Measurements from ENCODE around the gene CYB5B. TPM values are rescaled to one million over a fixed set of nuclear protein-coding genes. Genes with fewer than 3 reads are reported as not detected.

CYB5B gene
- total RNA-seq, 3 donors from 2014 or later (not counting 1 experiment from before 2014, with no cell fraction given) = 73.1 to 106 (median 88.4) TPM

DNA sequence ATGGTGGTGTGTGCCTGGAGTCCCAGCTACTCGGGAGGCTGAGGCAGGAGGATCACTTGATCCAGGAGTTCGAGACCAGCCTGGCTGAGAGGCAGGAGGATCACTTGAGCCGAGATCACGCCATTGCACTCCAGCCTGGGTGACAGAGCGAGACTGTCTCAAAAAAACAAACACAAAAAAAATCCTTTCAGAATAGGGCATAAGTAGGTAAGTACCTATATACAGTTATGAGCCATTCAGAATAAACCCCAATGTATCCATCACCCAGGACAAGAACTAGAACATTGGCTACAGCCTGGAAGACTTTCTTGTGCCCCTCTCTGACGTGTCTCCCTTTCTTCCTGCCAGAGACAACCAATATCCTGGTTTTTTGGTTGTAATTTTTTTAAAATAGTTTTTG is 54.3 kb downstream of the CYB5B start:
- WGBS (ENCODE audit: insufficient coverage) = 100% methylated on average over 2 of the region's 6 CpGs
- Histone ChIP-seq H3K9me3 (ENCODE audit: control insufficient read depth, insufficient read depth, low read length) (no peaks in the 10 kb centered on the region), H3K27ac (ENCODE audit: low read length) (no peak overlapping the region), H3K27me3 (ENCODE audit: control insufficient read depth, insufficient read depth, low read length) (no peaks in the 10 kb centered on the region), H3K4me1 (ENCODE audit: control insufficient read depth, insufficient read depth, low read length) (no peaks in the 10 kb centered on the region), H3K4me3 (ENCODE audit: low read length) (no peak overlapping the region), H3K36me3 (ENCODE audit: control insufficient read depth, insufficient read depth, low read length) (no peaks in the 10 kb centered on the region)
- intact Hi-C loops (cut with micrococcal nuclease) = no loop called here
- no peaks in the 10 kb centered on the region for H3K27me3 Mint-ChIP-seq (ENCODE audit: low read depth in 2 of 2)
- H3K9me3 Mint-ChIP-seq = no peaks in the 10 kb centered on the region
- ATAC-seq (no peak), DNase-seq (no peak)
- TF ChIP-seq, protein P1, sequence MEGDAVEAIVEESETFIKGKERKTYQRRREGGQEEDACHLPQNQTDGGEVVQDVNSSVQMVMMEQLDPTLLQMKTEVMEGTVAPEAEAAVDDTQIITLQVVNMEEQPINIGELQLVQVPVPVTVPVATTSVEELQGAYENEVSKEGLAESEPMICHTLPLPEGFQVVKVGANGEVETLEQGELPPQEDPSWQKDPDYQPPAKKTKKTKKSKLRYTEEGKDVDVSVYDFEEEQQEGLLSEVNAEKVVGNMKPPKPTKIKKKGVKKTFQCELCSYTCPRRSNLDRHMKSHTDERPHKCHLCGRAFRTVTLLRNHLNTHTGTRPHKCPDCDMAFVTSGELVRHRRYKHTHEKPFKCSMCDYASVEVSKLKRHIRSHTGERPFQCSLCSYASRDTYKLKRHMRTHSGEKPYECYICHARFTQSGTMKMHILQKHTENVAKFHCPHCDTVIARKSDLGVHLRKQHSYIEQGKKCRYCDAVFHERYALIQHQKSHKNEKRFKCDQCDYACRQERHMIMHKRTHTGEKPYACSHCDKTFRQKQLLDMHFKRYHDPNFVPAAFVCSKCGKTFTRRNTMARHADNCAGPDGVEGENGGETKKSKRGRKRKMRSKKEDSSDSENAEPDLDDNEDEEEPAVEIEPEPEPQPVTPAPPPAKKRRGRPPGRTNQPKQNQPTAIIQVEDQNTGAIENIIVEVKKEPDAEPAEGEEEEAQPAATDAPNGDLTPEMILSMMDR (IDR thresholded peaks at IDR 0.05) = no peak
- no peak overlapping the region for H3K27ac Mint-ChIP-seq
- no peak overlapping the region for H3K4me3 Mint-ChIP-seq
- H3K36me3 Mint-ChIP-seq = no peaks in the 10 kb centered on the region
- H3K4me1 Mint-ChIP-seq = peaks cover 3 to 9% of the 10 kb centered on the region in 2 donors

DNA sequence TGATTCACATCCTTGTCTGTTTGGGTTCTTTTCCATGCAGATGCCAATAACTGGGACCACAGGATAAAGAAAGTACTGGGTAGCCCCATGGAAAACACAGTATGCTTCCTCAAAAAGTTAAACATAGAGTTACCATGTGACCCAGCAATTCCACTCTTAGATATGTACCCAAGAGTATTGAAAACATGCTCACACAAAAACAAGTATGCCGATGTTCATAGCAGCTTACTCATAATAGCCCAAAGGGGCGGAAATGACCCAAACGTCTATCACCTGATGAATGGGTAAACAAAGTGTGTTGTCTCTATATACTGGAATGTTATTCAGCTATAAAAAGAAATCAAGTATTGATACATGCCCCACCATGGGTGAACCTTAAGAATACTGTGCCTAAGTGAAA is 55.4 kb downstream of the CYB5B start:
- H3K9me3 Mint-ChIP-seq = no peaks in the 10 kb centered on the region
- peaks cover 0 to 4% of the 10 kb centered on the region in 2 donors for H3K27me3 Mint-ChIP-seq (ENCODE audit: low read depth in 2 of 2)
- intact Hi-C loops (cut with micrococcal nuclease) = no loop called here
- H3K36me3 ChIP-seq (ENCODE audit: control insufficient read depth, insufficient read depth, low read length) = no peaks in the 10 kb centered on the region
- 100% methylated on average over 2 of the region's 3 CpGs for WGBS (ENCODE audit: insufficient coverage)
- no peak for ATAC-seq
- no peaks in the 10 kb centered on the region for H3K27me3 ChIP-seq (ENCODE audit: control insufficient read depth, insufficient read depth, low read length)
- H3K4me1 ChIP-seq (ENCODE audit: control insufficient read depth, insufficient read depth, low read length) = no peaks in the 10 kb centered on the region
- no peaks in the 10 kb centered on the region for H3K9me3 ChIP-seq (ENCODE audit: control insufficient read depth, insufficient read depth, low read length)
- H3K4me3 Mint-ChIP-seq = no peak overlapping the region
- H3K4me3 ChIP-seq (ENCODE audit: low read length) = no peak overlapping the region
- H3K27ac ChIP-seq (ENCODE audit: low read length) = no peak overlapping the region
- H3K4me1 Mint-ChIP-seq = peaks cover 4 to 9% of the 10 kb centered on the region in 2 donors
- H3K36me3 Mint-ChIP-seq = no peaks in the 10 kb centered on the region
- DNase-seq = no peak
- H3K27ac Mint-ChIP-seq = no peak overlapping the region
- TF ChIP-seq, protein P1 (IDR thresholded peaks at IDR 0.05) = no peak

DNA sequence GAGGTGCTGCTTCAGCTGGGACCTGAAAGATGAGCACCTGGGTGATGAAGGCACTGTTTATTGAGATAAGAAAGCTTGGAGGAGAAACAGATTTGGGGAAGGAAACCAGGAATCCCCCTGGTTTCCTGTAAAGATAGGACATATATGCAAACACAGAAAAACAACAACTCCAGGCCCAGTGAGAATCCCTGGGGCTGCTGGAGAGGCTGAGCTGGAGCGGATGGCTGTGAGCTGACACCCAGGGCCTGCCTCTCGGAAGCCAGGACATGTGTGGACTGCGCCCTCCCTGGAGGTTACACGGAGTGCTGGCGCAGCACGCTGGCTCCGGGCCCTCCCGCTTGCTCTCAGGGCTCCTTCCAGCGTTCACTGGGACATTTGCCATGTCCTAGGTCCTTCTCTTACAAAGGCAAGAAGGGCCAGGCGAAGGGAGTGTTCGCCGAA is 57.5 kb downstream of the CYB5B start:
- H3K27me3 Mint-ChIP-seq (ENCODE audit: low read depth in 2 of 2) = peaks cover 0 to 4% of the 10 kb centered on the region in 2 donors
- no peak for ATAC-seq
- intact Hi-C loops (cut with micrococcal nuclease) = no loop called here

More for the DNA sequence above, 57.5 kb downstream of the CYB5B start:
- no peak overlapping the region for H3K27ac Mint-ChIP-seq
- no peak overlapping the region for H3K4me3 ChIP-seq (ENCODE audit: low read length)
- DNase-seq = no peak
- H3K4me1 Mint-ChIP-seq = peaks cover 1 to 9% of the 10 kb centered on the region in 2 donors
- 74% methylated on average over 12 of the region's 12 CpGs for WGBS (ENCODE audit: insufficient coverage)
- no peak overlapping the region for H3K27ac ChIP-seq (ENCODE audit: low read length)
- TF ChIP-seq, protein P1 (IDR thresholded peaks at IDR 0.05) = no peak
- no peaks in the 10 kb centered on the region for H3K9me3 ChIP-seq (ENCODE audit: control insufficient read depth, insufficient read depth, low read length)
- H3K36me3 Mint-ChIP-seq = no peaks in the 10 kb centered on the region
- H3K4me3 Mint-ChIP-seq = no peak overlapping the region
- H3K27me3 ChIP-seq (ENCODE audit: control insufficient read depth, insufficient read depth, low read length) = no peaks in the 10 kb centered on the region
- H3K4me1 ChIP-seq (ENCODE audit: control insufficient read depth, insufficient read depth, low read length) = no peaks in the 10 kb centered on the region
- no peaks in the 10 kb centered on the region for H3K9me3 Mint-ChIP-seq
- no peaks in the 10 kb centered on the region for H3K36me3 ChIP-seq (ENCODE audit: control insufficient read depth, insufficient read depth, low read length)
